ENCODE data around the gene COQ9.
"Not testable (repeated sequence)": the region's sequence is repeated elsewhere in the genome, so short reads cannot be mapped to it uniquely, and the experiment has no call there.

The COQ9 gene

GRCh38 chr16:57447186-57447962 is at the start of gene COQ9, which contains the start of gene CIAPIN1:
COQ9 (plus strand) TSS chr16:57447479; CDS start chr16:57447506, 27 bp downstream.
CIAPIN1 (minus strand) TSS chr16:57447385; CDS start chr16:57440928, 6,457 bp downstream.
- peak; percentile 92 for DNase-seq

- DNase-seq, result not testable (repeated sequence)
These were observed 49.8 kb upstream of the COQ9 start for GRCh38 chr16:57397493-57397892.

GRCh38 chr16:57401943-57402640 is 45.2 kb upstream of the COQ9 start:
- DNase-seq, result no peak

- DNase-seq, result no peak
These were observed 43.1 kb upstream of the COQ9 start, which contains the start of gene CCL17 for GRCh38 chr16:57403965-57404817. CCL17 (plus strand) TSS chr16:57404767; CDS start chr16:57413933, 9,166 bp downstream.

GRCh38 chr16:57405097-57405496 is 42.2 kb upstream of the COQ9 start:
- DNase-seq, result no peak

- no peak for DNase-seq
These were observed 40.4 kb upstream of the COQ9 start for GRCh38 chr16:57406881-57407280.

GRCh38 chr16:57407521-57408353 is 39.5 kb upstream of the COQ9 start:
- DNase-seq, result no peak

- no peak for DNase-seq
These were observed 38.2 kb upstream of the COQ9 start for GRCh38 chr16:57409065-57409464.

- no peak for DNase-seq
These were observed 37.2 kb upstream of the COQ9 start for GRCh38 chr16:57409870-57410587.

- DNase-seq, result no peak
These were observed 35.8 kb upstream of the COQ9 start for GRCh38 chr16:57411362-57411976.

GRCh38 chr16:57412584-57412983 is 34.7 kb upstream of the COQ9 start:
- no peak for DNase-seq

- DNase-seq, result no peak
These were observed 34.0 kb upstream of the COQ9 start for GRCh38 chr16:57413301-57413730.

- DNase-seq, result no peak
These were observed 33.5 kb upstream of the COQ9 start for GRCh38 chr16:57413733-57414132.

- DNase-seq, result no peak
These were observed 31.2 kb upstream of the COQ9 start for GRCh38 chr16:57416084-57416483.

- DNase-seq, result no peak
These were observed 27.8 kb upstream of the COQ9 start for GRCh38 chr16:57419506-57419905.

GRCh38 chr16:57422026-57422944 is 25.0 kb upstream of the COQ9 start:
- DNase-seq, result no peak

GRCh38 chr16:57423152-57423551 is 24.1 kb upstream of the COQ9 start:
- DNase-seq, result no peak

GRCh38 chr16:57424583-57424982 is 22.7 kb upstream of the COQ9 start:
- DNase-seq, result no peak

GRCh38 chr16:57426356-57426755 is 20.9 kb upstream of the COQ9 start:
- DNase-seq, result no peak

GRCh38 chr16:57427307-57427706 is 20.0 kb upstream of the COQ9 start:
- DNase-seq, result no peak
